Uterus (tissue), 2 donors: ENCODE results near the gene RPAP3.

Experiments used
- CTCF ChIP-seq, 4 experiments: fragments of 200-600 bp in 2 of 4; fragments of 450-650 bp in 2 of 4; sonication (generic) in 2 of 4; IDR thresholded peaks; one replicate each; pipeline ENCODE4 v1.5.1; 2016 to 2019; ENCODE audit warnings: antibody characterized with exemption in 4 of 4, mild to moderate bottlenecking in 2 of 4, moderate library complexity in 1 of 4
- POLR2A ChIP-seq, 2 donors: fragments of 450-650 bp; IDR thresholded peaks; one replicate each; pipeline ENCODE4 v1.6.1; 2016; ENCODE audit warnings: antibody characterized with exemption in 2 of 2, mild to moderate bottlenecking in 1 of 2, moderate library complexity in 1 of 2

GRCh38 chr12:47616440-47616839 lies 89.4 kb downstream of the RPAP3 start:
- no peak for TF ChIP-seq CTCF (IDR thresholded peaks at IDR 0.05)
- no peak for TF ChIP-seq POLR2A (IDR thresholded peaks at IDR 0.05)
